BLaER1 treated with 17β-estradiol and CSF1 and Interleukin-3, amounts not matched to agents 10 nM and 100 nM (cell line): ENCODE data around the gene UNC93B1.

ENCODE experiments used
- H3K27ac ChIP-seq, 11 experiments: shearing (Covaris generic); formaldehyde crosslinking; 2 replicates each; pipeline ENCODE4 v1.8.1; 2022
- H3K27me3 ChIP-seq, 11 experiments: shearing (Covaris generic); formaldehyde crosslinking; 2 replicates each; pipeline ENCODE4 v1.8.1; 2022
- H3K36me3 ChIP-seq, 11 experiments: shearing (Covaris generic); formaldehyde crosslinking; 2 replicates each; pipeline ENCODE4 v1.8.1; 2022
- H3K4me1 ChIP-seq, 10 experiments: shearing (Covaris generic); formaldehyde crosslinking; 2 replicates each; pipeline ENCODE4 v1.8.1; 2022
- H3K4me2 ChIP-seq, 11 experiments: shearing (Covaris generic); formaldehyde crosslinking; 2 replicates each; pipeline ENCODE4 v1.8.1; 2022
- H3K4me3 ChIP-seq, 10 experiments: shearing (Covaris generic); formaldehyde crosslinking; 2 replicates each; pipeline ENCODE4 v1.8.1; 2022
- H3K9ac ChIP-seq, 11 experiments: shearing (Covaris generic); formaldehyde crosslinking; 2 replicates each; pipeline ENCODE4 v1.8.1; 2022
- H3K9me3 ChIP-seq, 11 experiments: shearing (Covaris generic); formaldehyde crosslinking; replicated peaks in 1 of 11; 2 replicates each; pipeline ENCODE4 v1.8.1; 2022
- H4K20me1 ChIP-seq, 11 experiments: shearing (Covaris generic); formaldehyde crosslinking; 2 replicates each; pipeline ENCODE4 v1.8.1; 2022
- Cebpa-rat ChIP-seq, 11 experiments: shearing (Covaris generic); IDR thresholded peaks; 2 replicates each; pipeline ENCODE4 v1.8.1; 2022

Gene UNC93B1

GRCh38 chr11:68003846-68004550 is at the start of gene UNC93B1:
UNC93B1 (minus strand) TSS chr11:68004097; CDS start chr11:68004043, 54 bp downstream.
- Histone ChIP-seq H3K9ac (peak within 1 kb of the TSS; percentile 80 to 92 (median 88)), H4K20me1 (peaks cover 0 to 43% (median 9%) of the 10 kb centered on the region in 11 experiments; a peak in 12 of 22 replicates), H3K4me2 (peak within 1 kb of the TSS; percentile 88 to 100 (median 98)), H3K9me3 (no peaks in the 10 kb centered on the region), H3K27me3 (no peaks in the 10 kb centered on the region), H3K4me1 (peaks cover 84 to 88% (median 86%) of the 10 kb centered on the region in 10 experiments), H3K4me3 (peak within 1 kb of the TSS; percentile 69 to 88 (median 80)), H3K27ac (peak within 1 kb of the TSS; percentile 54 to 100 (median 94)), H3K36me3 (peaks cover 17 to 40% (median 26%) of the 10 kb centered on the region in 11 experiments)
- TF ChIP-seq Cebpa-rat (IDR thresholded peaks at IDR 0.05), result no peak

- H3K4me2 ChIP-seq, result peak overlapping the region in 6 of 11 experiments; percentile 17 to 46 (median 40); a peak in 10 of 22 replicates
- H3K36me3 ChIP-seq, result peaks cover 56 to 77% (median 66%) of the 10 kb centered on the region in 11 experiments
- H3K4me3 ChIP-seq, result no peak overlapping the region
- H3K27me3 ChIP-seq, result no peaks in the 10 kb centered on the region
- H3K4me1 ChIP-seq, result peaks cover 11 to 28% (median 17%) of the 10 kb centered on the region in 10 experiments; a peak in 18 of 20 replicates
- peak overlapping the region in 7 of 11 experiments; percentile 16 to 48 (median 32); a peak in 6 of 22 replicates for H3K9ac ChIP-seq
- H3K9me3 ChIP-seq, result no peaks in the 10 kb centered on the region
- no peak for TF ChIP-seq Cebpa-rat (IDR thresholded peaks at IDR 0.05)
- H3K27ac ChIP-seq, result peak overlapping the region in 4 of 11 experiments; percentile 17 to 38 (median 28); a peak in 2 of 22 replicates
- peaks cover 9 to 72% (median 58%) of the 10 kb centered on the region in 11 experiments; a peak in 21 of 22 replicates for H4K20me1 ChIP-seq
Observed at GRCh38 chr11:68053117-68053516, 49.2 kb upstream of the UNC93B1 start.

- H3K9me3 ChIP-seq, result no peaks in the 10 kb centered on the region
Observed at GRCh38 chr11:68052137-68052873, 48.4 kb upstream of the UNC93B1 start.

GRCh38 chr11:68051191-68052136 is 47.6 kb upstream of the UNC93B1 start:
- peaks cover 9 to 88% (median 64%) of the 10 kb centered on the region in 11 experiments; a peak in 21 of 22 replicates for H4K20me1 ChIP-seq
- no peaks in the 10 kb centered on the region for H3K27me3 ChIP-seq
- peak overlapping the region in 3 of 11 experiments; percentile 3 to 64 (median 47); a peak in 6 of 22 replicates for H3K9ac ChIP-seq
- peaks cover 65 to 87% (median 73%) of the 10 kb centered on the region in 11 experiments for H3K36me3 ChIP-seq
- no peak overlapping the region for H3K4me3 ChIP-seq
- no peaks in the 10 kb centered on the region for H3K9me3 ChIP-seq
- H3K4me2 ChIP-seq, result peak overlapping the region in 1 of 11 experiments; percentile 54; a peak in 2 of 22 replicates
- 0 out of 22 replicates have a peak overlapping the region, but pooled peaks of 1 of the 11 experiments have one; percentile 8 for H3K27ac ChIP-seq
- H3K4me1 ChIP-seq, result peaks cover 11 to 28% (median 17%) of the 10 kb centered on the region in 10 experiments; a peak in 18 of 20 replicates
- no peak for TF ChIP-seq Cebpa-rat (IDR thresholded peaks at IDR 0.05)

More at GRCh38 chr11:68052137-68052873, 48.4 kb upstream of the UNC93B1 start:
- peaks cover 11 to 28% (median 17%) of the 10 kb centered on the region in 10 experiments; a peak in 18 of 20 replicates for H3K4me1 ChIP-seq
- TF ChIP-seq Cebpa-rat (IDR thresholded peaks at IDR 0.05), result no peak
- no peak overlapping the region for H3K4me3 ChIP-seq
- H3K9ac ChIP-seq, result peak overlapping the region in 6 of 11 experiments; percentile 15 to 48 (median 34); a peak in 3 of 22 replicates
- H3K36me3 ChIP-seq, result peaks cover 58 to 79% (median 69%) of the 10 kb centered on the region in 11 experiments
- H3K4me2 ChIP-seq, result peak overlapping the region in 1 of 11 experiments; percentile 38; a peak in 1 of 22 replicates
- H4K20me1 ChIP-seq, result peaks cover 9 to 80% (median 58%) of the 10 kb centered on the region in 11 experiments; a peak in 21 of 22 replicates
- H3K27ac ChIP-seq, result 0 out of 22 replicates have a peak overlapping the region, but pooled peaks of 1 of the 11 experiments have one; percentile 38
- H3K27me3 ChIP-seq, result no peaks in the 10 kb centered on the region

GRCh38 chr11:68050371-68050841 is 46.5 kb upstream of the UNC93B1 start:
- Histone ChIP-seq H4K20me1 (peaks cover 9 to 99% (median 75%) of the 10 kb centered on the region in 11 experiments; a peak in 21 of 22 replicates), H3K9me3 (no peaks in the 10 kb centered on the region), H3K27ac (no peak overlapping the region), H3K4me2 (no peak overlapping the region), H3K9ac (peak overlapping the region in 1 of 11 experiments; percentile 64; a peak in 1 of 22 replicates), H3K4me1 (peaks cover 11 to 28% (median 17%) of the 10 kb centered on the region in 10 experiments; a peak in 18 of 20 replicates), H3K36me3 (peaks cover 75 to 98% (median 83%) of the 10 kb centered on the region in 11 experiments), H3K27me3 (no peaks in the 10 kb centered on the region), H3K4me3 (no peak overlapping the region)
- TF ChIP-seq Cebpa-rat (IDR thresholded peaks at IDR 0.05), result no peak

- Histone ChIP-seq H3K4me1 (peaks cover 11 to 28% (median 17%) of the 10 kb centered on the region in 10 experiments; a peak in 18 of 20 replicates), H3K27me3 (no peaks in the 10 kb centered on the region), H3K27ac (no peak overlapping the region), H3K9me3 (no peaks in the 10 kb centered on the region), H3K36me3 (peaks cover 82 to 100% (median 88%) of the 10 kb centered on the region in 11 experiments), H3K9ac (no peak overlapping the region), H4K20me1 (peaks cover 9 to 100% (median 79%) of the 10 kb centered on the region in 11 experiments; a peak in 21 of 22 replicates), H3K4me3 (no peak overlapping the region), H3K4me2 (no peak overlapping the region)
- no peak for TF ChIP-seq Cebpa-rat (IDR thresholded peaks at IDR 0.05)
Observed at GRCh38 chr11:68049509-68050370, 45.8 kb upstream of the UNC93B1 start.
